T-helper 1 cell (primary cell): ENCODE data around the gene SERPINE2.

Experiments
- DNase-seq, 5 donors: peaks; one replicate each; pipeline ENCODE4 v3.0.0-alpha.2; 2012 to 2020

SERPINE2 gene

GRCh38 chr2:223971731-223972130, 67.4 kb downstream of the SERPINE2 start:
- DNase-seq = no peak

GRCh38 chr2:223970343-223971128, 68.5 kb downstream of the SERPINE2 start:
- DNase-seq = peak in 4 of 5 donors; percentile 17 to 56 (median 52)

GRCh38 chr2:223969856-223970255, 69.2 kb downstream of the SERPINE2 start:
- no peak for DNase-seq

- no peak for DNase-seq
These were observed 69.8 kb downstream of the SERPINE2 start for GRCh38 chr2:223969315-223969714.

- DNase-seq = no peak
These were observed 71.1 kb downstream of the SERPINE2 start for GRCh38 chr2:223967981-223968380.

- no peak for DNase-seq
These were observed 79.4 kb downstream of the SERPINE2 start for GRCh38 chr2:223959688-223960087.

GRCh38 chr2:223957092-223957851, 81.8 kb downstream of the SERPINE2 start, which contains the start of gene MRPL44:
TSS of gene MRPL44 (plus strand) at chr2:223957463. CDS start at chr2:223957473, 10 bp downstream.
- peak; percentile 89 to 97 (median 93) for DNase-seq

- peak in 1 of 5 donors; percentile 22 for DNase-seq
These were observed 82.8 kb downstream of the SERPINE2 start for GRCh38 chr2:223956300-223956699.

GRCh38 chr2:223954401-223954800, 84.7 kb downstream of the SERPINE2 start:
- DNase-seq = no peak

GRCh38 chr2:223952280-223952968, 86.7 kb downstream of the SERPINE2 start:
- DNase-seq = no peak

GRCh38 chr2:223950448-223951347, 88.4 kb downstream of the SERPINE2 start:
- no peak for DNase-seq

GRCh38 chr2:223949241-223949840, 89.7 kb downstream of the SERPINE2 start:
- peak in 1 of 5 donors; percentile 32 for DNase-seq

GRCh38 chr2:223947711-223948205, 91.3 kb downstream of the SERPINE2 start:
- DNase-seq = no peak

- no peak for DNase-seq
These were observed 93.3 kb downstream of the SERPINE2 start for GRCh38 chr2:223945755-223946154.

- DNase-seq = peak; percentile 46 to 89 (median 61)
These were observed 94.2 kb downstream of the SERPINE2 start, which contains the start of gene WDFY1 for GRCh38 chr2:223944703-223945531. TSS of gene WDFY1 (minus strand) at chr2:223945335. CDS start at chr2:223945284, 51 bp downstream.

GRCh38 chr2:223944166-223944702, 94.9 kb downstream of the SERPINE2 start:
- DNase-seq = peak in 2 of 5 donors; percentile 16 to 27

- no peak for DNase-seq
These were observed 95.5 kb downstream of the SERPINE2 start for GRCh38 chr2:223943561-223944008.

- no peak for DNase-seq
These were observed 96.0 kb downstream of the SERPINE2 start for GRCh38 chr2:223943135-223943534.

- peak in 1 of 5 donors; percentile 89 for DNase-seq
These were observed 97.4 kb downstream of the SERPINE2 start for GRCh38 chr2:223941579-223942277.
